Keratinocyte (primary cell): ENCODE measurements around the gene FHIT. TPM values are rescaled to one million over a fixed set of nuclear protein-coding genes. Genes with fewer than 3 reads are reported as not detected.

Experiments
- DNase-seq: peaks from one replicate; pipeline ENCODE4 v3.0.0-alpha.2; 2011; ENCODE audit warnings: low read depth, missing footprints, low spot score
- FAIRE-seq: peaks from 2 replicates; lab custom pipeline; 2011; peaks lifted over from hg19 to GRCh38; lab: Jason Lieb, UNC
- H2AFZ ChIP-seq: 2 replicates; pipeline ENCODE4 v1.6.0; 2012; ENCODE audit warnings: low read length, control low read depth, inconsistent platforms; ENCODE audit not compliant: control insufficient read depth
- H3K27ac ChIP-seq: 2 replicates; pipeline ENCODE4 v1.5.1; 2011; ENCODE audit warnings: low read length; ENCODE audit not compliant: control insufficient read depth, insufficient read depth
- H3K27me3 ChIP-seq: 3 replicates; pipeline ENCODE4 v1.6.0; 2011; ENCODE audit warnings: low read length; ENCODE audit not compliant: control insufficient read depth, insufficient read depth; ENCODE audit errors: extremely low read depth
- H3K36me3 ChIP-seq, 2 experiments: 2 replicates in 1 of 2; 3 replicates in 1 of 2; pipeline ENCODE4 v1.5.1; 2011; ENCODE audit warnings: low read length in 2 of 2, mild to moderate bottlenecking in 1 of 2; ENCODE audit not compliant: control insufficient read depth in 2 of 2, insufficient read depth in 2 of 2; ENCODE audit errors: extremely low read depth in 1 of 2
- H3K4me1 ChIP-seq: 3 replicates; pipeline ENCODE4 v1.5.1; 2011; ENCODE audit warnings: low read length; ENCODE audit not compliant: control insufficient read depth, insufficient read depth; ENCODE audit errors: extremely low read depth
- H3K4me2 ChIP-seq: 3 replicates; pipeline ENCODE4 v1.6.0; 2011; ENCODE audit warnings: low read depth, low read length; ENCODE audit not compliant: control insufficient read depth, insufficient read depth; ENCODE audit errors: extremely low read depth
- H3K4me3 ChIP-seq, 3 experiments: fragments of 200-600 bp in 1 of 3; sonication (generic) in 1 of 3; 2 replicates in 2 of 3; 3 replicates in 1 of 3; pipeline ENCODE4 v1.5.1; 2011 to 2016; ENCODE audit warnings: low read length in 3 of 3, mild to moderate bottlenecking in 3 of 3, control low read depth in 2 of 3, inconsistent platforms in 1 of 3, low read depth in 1 of 3, mixed read lengths in 1 of 3, mixed run types in 1 of 3, moderate library complexity in 1 of 3; ENCODE audit not compliant: control insufficient read depth in 2 of 3, insufficient read depth in 2 of 3; ENCODE audit errors: extremely low read depth in 1 of 3
- H3K79me2 ChIP-seq: 2 replicates; pipeline ENCODE4 v1.6.0; 2012; ENCODE audit warnings: low read length; ENCODE audit not compliant: control insufficient read depth, insufficient read depth
- H3K9ac ChIP-seq: 3 replicates; pipeline ENCODE4 v1.6.0; 2011; ENCODE audit warnings: low read length; ENCODE audit not compliant: control insufficient read depth, insufficient read depth; ENCODE audit errors: extremely low read depth
- H3K9me1 ChIP-seq: 3 replicates; pipeline ENCODE4 v1.6.0; 2011; ENCODE audit warnings: low read length; ENCODE audit not compliant: control insufficient read depth, insufficient read depth; ENCODE audit errors: extremely low read depth
- H3K9me3 ChIP-seq: 2 replicates; pipeline ENCODE4 v1.5.1; 2012; ENCODE audit warnings: low read depth, low read length; ENCODE audit not compliant: control insufficient read depth
- H4K20me1 ChIP-seq: 3 replicates; pipeline ENCODE4 v1.6.0; 2011; ENCODE audit warnings: low read length; ENCODE audit not compliant: control insufficient read depth, insufficient read depth; ENCODE audit errors: extremely low read depth
- EZH2 ChIP-seq: IDR thresholded peaks from one replicate; pipeline ENCODE4 v1.6.1; 2012; ENCODE audit warnings: inconsistent platforms, mild to moderate bottlenecking, low read length, moderate library complexity
- dilution Hi-C: fragments of 300-500 bp; cut with MboI; formaldehyde crosslinking; loops from one replicate; pipeline ENCODE4 v1.7.0; 2020; ENCODE audit warnings: low sequenced_read_pairs; ENCODE audit not compliant: extremely low pct_ligation_motif_present
- polyA plus RNA-seq, 5 experiments: library from polyadenylated mRNA; depleted of rRNA in 3 of 5; stranded (reverse) in 3 of 5; stranded (forward) in 1 of 5; unstranded in 1 of 5; fragments of >200 nt; gene quantifications; 1 replicate in 1 of 5; 2 replicates in 3 of 5; 3 replicates in 1 of 5; pipeline versions ENCODE4 v1.2.1 to v1.2.3, GENCODE V29; 2011 to 2012; ENCODE audit warnings: missing spikeins in 2 of 5, low read depth in 1 of 5, low replicate concordance in 1 of 5
- TF ChIP-seq, protein P1 (sequence below), 3 experiments: IDR thresholded peaks in 1 of 3; conservative IDR thresholded peaks in 1 of 3; optimal IDR thresholded peaks in 1 of 3; 2 replicates in 2 of 3; 3 replicates in 1 of 3; pipeline versions ENCODE3 to v1.5.1; 2011; ENCODE audit warnings: low read length in 3 of 3, mild to moderate bottlenecking in 3 of 3, moderate library complexity in 2 of 3, control low read depth in 1 of 3, inconsistent platforms in 1 of 3; ENCODE audit not compliant: insufficient read depth in 2 of 3; ENCODE audit errors: extremely low read depth in 1 of 3

FHIT gene
- polyA plus RNA-seq, 1 donor (not counting 4 experiments of a cell fraction or from before 2014, with no cell fraction given), result 2.2 TPM

DNA sequence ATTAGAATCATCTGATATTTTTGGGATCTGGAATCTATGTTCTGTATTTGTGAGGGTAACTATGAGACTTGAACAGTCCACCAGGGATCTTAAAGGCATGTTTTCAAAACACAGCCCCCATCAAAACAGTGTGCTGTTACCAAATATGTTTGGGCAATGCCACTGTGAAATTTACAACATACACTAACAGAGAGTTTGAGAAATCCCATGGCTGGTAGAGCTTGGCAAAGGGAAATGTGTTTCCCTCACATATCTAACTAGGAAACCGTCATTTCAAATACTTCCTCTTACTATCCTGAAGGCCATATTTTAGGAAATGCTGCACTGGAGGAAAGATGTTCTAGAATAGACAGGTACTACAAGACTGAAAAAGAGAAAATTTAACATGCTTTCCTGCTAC lies 607.4 kb downstream of the FHIT start:
- no peaks in the 10 kb centered on the region for H4K20me1 ChIP-seq
- H3K9me1 ChIP-seq, result no peaks in the 10 kb centered on the region
- no peak for TF ChIP-seq EZH2
- TF ChIP-seq, protein P1, sequence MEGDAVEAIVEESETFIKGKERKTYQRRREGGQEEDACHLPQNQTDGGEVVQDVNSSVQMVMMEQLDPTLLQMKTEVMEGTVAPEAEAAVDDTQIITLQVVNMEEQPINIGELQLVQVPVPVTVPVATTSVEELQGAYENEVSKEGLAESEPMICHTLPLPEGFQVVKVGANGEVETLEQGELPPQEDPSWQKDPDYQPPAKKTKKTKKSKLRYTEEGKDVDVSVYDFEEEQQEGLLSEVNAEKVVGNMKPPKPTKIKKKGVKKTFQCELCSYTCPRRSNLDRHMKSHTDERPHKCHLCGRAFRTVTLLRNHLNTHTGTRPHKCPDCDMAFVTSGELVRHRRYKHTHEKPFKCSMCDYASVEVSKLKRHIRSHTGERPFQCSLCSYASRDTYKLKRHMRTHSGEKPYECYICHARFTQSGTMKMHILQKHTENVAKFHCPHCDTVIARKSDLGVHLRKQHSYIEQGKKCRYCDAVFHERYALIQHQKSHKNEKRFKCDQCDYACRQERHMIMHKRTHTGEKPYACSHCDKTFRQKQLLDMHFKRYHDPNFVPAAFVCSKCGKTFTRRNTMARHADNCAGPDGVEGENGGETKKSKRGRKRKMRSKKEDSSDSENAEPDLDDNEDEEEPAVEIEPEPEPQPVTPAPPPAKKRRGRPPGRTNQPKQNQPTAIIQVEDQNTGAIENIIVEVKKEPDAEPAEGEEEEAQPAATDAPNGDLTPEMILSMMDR (optimal IDR thresholded peaks at IDR 0.05 in 1 of 3, IDR thresholded peaks at IDR 0.05 in 1 of 3, conservative IDR thresholded peaks at IDR 0.05 in 1 of 3; ENCODE audit: extremely low read depth in 1 of 3, insufficient read depth in 2 of 3, low read length in 3 of 3), result no peak
- no peaks in the 10 kb centered on the region for H3K4me1 ChIP-seq
- H3K79me2 ChIP-seq, result no peaks in the 10 kb centered on the region
- no peaks in the 10 kb centered on the region for H3K27me3 ChIP-seq
- H2AFZ ChIP-seq, result no peak overlapping the region
- DNase-seq, result no peak
- dilution Hi-C loops, result no loop called here
- H3K9me3 ChIP-seq, result no peaks in the 10 kb centered on the region
- no peak overlapping the region for H3K4me3 ChIP-seq
- H3K27ac ChIP-seq, result no peak overlapping the region
- H3K9ac ChIP-seq, result no peak overlapping the region
- no peak for FAIRE-seq
- no peak overlapping the region for H3K4me2 ChIP-seq
- no peaks in the 10 kb centered on the region for H3K36me3 ChIP-seq

DNA sequence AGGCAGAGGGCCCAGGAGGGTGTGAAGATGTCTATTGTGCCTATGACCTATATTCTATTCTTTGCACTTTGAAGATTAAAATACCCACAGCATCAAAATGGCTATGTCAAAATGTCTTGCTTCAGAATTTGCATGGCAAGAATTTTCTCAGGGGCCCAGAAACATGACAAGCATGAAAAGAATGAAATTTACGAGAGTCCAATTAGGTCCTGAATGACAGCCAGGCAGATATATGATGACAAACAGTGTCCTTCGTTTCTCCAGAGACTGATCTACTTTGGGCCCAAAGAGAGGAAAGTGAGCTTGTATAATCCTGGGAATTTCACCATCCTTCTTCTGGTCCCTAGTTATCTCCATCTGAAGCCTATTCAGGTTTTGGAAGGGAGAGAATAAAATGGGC lies 609.9 kb downstream of the FHIT start:
- no peak overlapping the region for H3K27ac ChIP-seq
- no peak overlapping the region for H2AFZ ChIP-seq
- H3K9ac ChIP-seq, result no peak overlapping the region
- H3K9me1 ChIP-seq, result no peaks in the 10 kb centered on the region
- H3K4me1 ChIP-seq, result no peaks in the 10 kb centered on the region
- no peaks in the 10 kb centered on the region for H4K20me1 ChIP-seq
- H3K4me2 ChIP-seq, result no peak overlapping the region
- DNase-seq (no peak), FAIRE-seq (no peak)
- TF ChIP-seq, protein P1 (optimal IDR thresholded peaks at IDR 0.05 in 1 of 3, IDR thresholded peaks at IDR 0.05 in 1 of 3, conservative IDR thresholded peaks at IDR 0.05 in 1 of 3; ENCODE audit: extremely low read depth in 1 of 3, insufficient read depth in 2 of 3, low read length in 3 of 3), result no peak
- no peak for TF ChIP-seq EZH2
- no peaks in the 10 kb centered on the region for H3K27me3 ChIP-seq
- no peaks in the 10 kb centered on the region for H3K9me3 ChIP-seq
- H3K36me3 ChIP-seq, result no peaks in the 10 kb centered on the region
- dilution Hi-C loops, result no loop called here
- no peak overlapping the region for H3K4me3 ChIP-seq
- H3K79me2 ChIP-seq, result no peaks in the 10 kb centered on the region
